K562 (cell line): ENCODE data around the gene TTC24. TPM values are rescaled to one million over a fixed set of nuclear protein-coding genes. Genes with fewer than 3 reads are reported as not detected.

Source experiments
- ATAC-seq: fragments of 200-7000 bp; cut with Tn5 transposase; 3 replicates; pipeline ENCODE4 v1.9.1; 2020; ENCODE audit warnings: moderate library complexity
- BruUV-seq: library from RNA; stranded (reverse); fragments of 400-500 nt; replicated peaks from 2 replicates; lab custom pipeline; 2021; lab: Mats Ljungman, UMichigan
- CTCF ChIA-PET: fragments of 300-600 bp; formaldehyde crosslinking; extraction: SDS; loops from one replicate; lab custom pipeline; 2021; ENCODE audit warnings: low intra/inter-chr PET ratio; lab: Yijun Ruan, JAX
- POLR2A ChIA-PET: fragments of 300-600, 350-650 bp; sonication (Branson Sonifier 250); formaldehyde crosslinking; extraction: SDS; loops from one replicate; lab custom pipeline; 2021; ENCODE audit warnings: antibody characterized with exemption, inconsistent platforms; lab: Yijun Ruan, JAX
- DNase-seq, 4 experiments: peaks; one replicate each; pipeline versions ENCODE4 v3.0.0 to v3.0.0-alpha.2; 2011 to 2018; ENCODE audit warnings: low spot score in 3 of 4, mixed read lengths in 3 of 4; ENCODE audit errors: extremely low read depth in 1 of 4
- FAIRE-seq: peaks from 2 replicates; lab custom pipeline; 2011; peaks lifted over from hg19 to GRCh38; lab: Jason Lieb, UNC
- H2AFZ ChIP-seq: 2 replicates; pipeline ENCODE4 v1.6.0; 2011; ENCODE audit warnings: low read depth, low read length, control low read depth, inconsistent platforms
- H3K27ac ChIP-seq: fragments of 200-600 bp; 3 replicates; pipeline ENCODE4 v1.8.0; 2011; ENCODE audit warnings: low read depth, mild to moderate bottlenecking, control low read depth, inconsistent platforms, low read length, moderate library complexity, mixed read lengths; ENCODE audit errors: extremely low read depth
- H3K27me3 ChIP-seq, 2 experiments: fragments of 300-600 bp in 1 of 2; 2 replicates in 1 of 2; 3 replicates in 1 of 2; pipeline versions ENCODE4 v1.6.0 to v1.8.0; 2011; ENCODE audit warnings: inconsistent platforms in 2 of 2, low read length in 2 of 2, mild to moderate bottlenecking in 1 of 2, mixed read lengths in 1 of 2, moderate library complexity in 1 of 2; ENCODE audit not compliant: control insufficient read depth in 2 of 2, insufficient read depth in 2 of 2
- H3K36me3 ChIP-seq: fragments of 300-600 bp; 3 replicates; pipeline ENCODE4 v1.8.0; 2011; ENCODE audit warnings: mild to moderate bottlenecking, low read length, inconsistent platforms; ENCODE audit not compliant: control insufficient read depth, insufficient read depth
- H3K4me1 ChIP-seq, 2 experiments: fragments of 200-600 bp in 1 of 2; replicated peaks in 1 of 2; 2 replicates in 1 of 2; 3 replicates in 1 of 2; pipeline versions ENCODE4 v1.5.1 to v1.8.0; 2011; ENCODE audit warnings: inconsistent platforms in 2 of 2, low read length in 2 of 2, mild to moderate bottlenecking in 1 of 2, mixed read lengths in 1 of 2, moderate library complexity in 1 of 2; ENCODE audit not compliant: control insufficient read depth in 2 of 2, insufficient read depth in 2 of 2
- H3K4me2 ChIP-seq: 2 replicates; pipeline ENCODE4 v1.6.1; 2011; ENCODE audit warnings: low read length, control low read depth, inconsistent platforms, mixed read lengths; ENCODE audit not compliant: insufficient read depth
- H3K4me3 ChIP-seq: fragments of 200-600 bp; sonication (generic), shearing (Covaris generic); 2 replicates; pipeline ENCODE4 v1.5.1; 2016; ENCODE audit warnings: control low read depth, inconsistent platforms
- H3K79me2 ChIP-seq: fragments of 200-600 bp; 3 replicates; pipeline ENCODE4 v1.8.0; 2011; ENCODE audit warnings: low read length, inconsistent platforms; ENCODE audit not compliant: control insufficient read depth, insufficient read depth
- H3K9ac ChIP-seq, 2 experiments: 2 replicates each; pipeline versions ENCODE4 v1.6.0 to v1.6.1; 2011; ENCODE audit warnings: low read depth in 2 of 2, low read length in 2 of 2, control low read depth in 1 of 2, inconsistent platforms in 1 of 2, mild to moderate bottlenecking in 1 of 2, mixed read lengths in 1 of 2; ENCODE audit not compliant: insufficient read depth in 1 of 2
- H3K9me1 ChIP-seq: one replicate; pipeline ENCODE4 v1.6.0; 2011; ENCODE audit warnings: inconsistent platforms, mild to moderate bottlenecking, low read length, moderate library complexity; ENCODE audit not compliant: control insufficient read depth, insufficient read depth
- H3K9me3 ChIP-seq: replicated peaks from 2 replicates; pipeline ENCODE4 v1.5.1; 2011; ENCODE audit warnings: low read depth, low read length, inconsistent platforms; ENCODE audit not compliant: control insufficient read depth, insufficient read depth
- H4K20me1 ChIP-seq: replicated peaks from 2 replicates; pipeline ENCODE4 v1.6.1; 2011; ENCODE audit warnings: low read length, inconsistent platforms, mixed read lengths; ENCODE audit not compliant: control insufficient read depth, insufficient read depth
- FOXA1 ChIP-seq: fragments of 450-650 bp; IDR thresholded peaks from 2 replicates; pipeline ENCODE4 v1.6.1; 2016; ENCODE audit warnings: mild to moderate bottlenecking, borderline replicate concordance
- JUN ChIP-seq, 2 experiments: sonication (generic) in 1 of 2; formaldehyde crosslinking in 1 of 2; IDR thresholded peaks; 2 replicates each; pipeline versions ENCODE4 v1.6.1 to v1.8.0; 2012 to 2022; ENCODE audit warnings: borderline replicate concordance in 2 of 2, mild to moderate bottlenecking in 2 of 2, improper control_type of control experiment in 1 of 2, low read depth in 1 of 2, low read length in 1 of 2, missing genetic modification reagents in 1 of 2
- RBBP5 ChIP-seq: fragments of 200-600 bp; sonication (generic); IDR thresholded peaks from 2 replicates; pipeline ENCODE4 v1.6.1; 2012; ENCODE audit warnings: borderline replicate concordance, mild to moderate bottlenecking, low read length, control low read depth, inconsistent platforms; ENCODE audit not compliant: insufficient read depth, poor library complexity, severe bottlenecking
- RBFOX2 ChIP-seq: fragments of 200-400 bp; formaldehyde crosslinking; IDR thresholded peaks from 2 replicates; pipeline ENCODE4 v1.6.1; 2017; ENCODE audit warnings: low read depth, mild to moderate bottlenecking, low read length, moderate library complexity
- SNIP1 ChIP-seq: fragments of 450-650 bp; IDR thresholded peaks from 2 replicates; pipeline ENCODE4 v1.7.1; 2017; ENCODE audit warnings: low read depth, mild to moderate bottlenecking
- TBP ChIP-seq: optimal IDR thresholded peaks from 2 replicates; pipeline ENCODE3; 2011; ENCODE audit warnings: low read depth, low read length, improper control_type of control experiment
- ZNF197 ChIP-seq: fragments of 200-800 bp; sonication (Bioruptor generic); IDR thresholded peaks from 2 replicates; pipeline ENCODE4 v1.6.1; 2016; ENCODE audit warnings: low read depth, missing genetic modification characterization, missing compliant biosample characterization
- ZNF444 ChIP-seq: fragments of 250-450 bp; sonication (Bioruptor Pico); IDR thresholded peaks from 2 replicates; pipeline ENCODE4 v1.4.0; 2020; ENCODE audit warnings: mild to moderate bottlenecking, moderate library complexity
- ZNF644 ChIP-seq: fragments of 200-800 bp; sonication (Bioruptor generic); IDR thresholded peaks from 2 replicates; pipeline ENCODE4 v1.6.1; 2016; ENCODE audit warnings: low read depth, missing genetic modification characterization, missing compliant biosample characterization
- ZNF780A ChIP-seq: fragments of 250-450 bp; sonication (Bioruptor Pico); IDR thresholded peaks from 2 replicates; pipeline ENCODE4 v1.5.0; 2021; ENCODE audit warnings: mild to moderate bottlenecking
- WGBS: fragments of 100-300 bp; shearing (Covaris generic); methylation state at CpG from one replicate; pipeline ENCODE4 v1.1.6; 2016; ENCODE audit warnings: low coverage, mixed read lengths; ENCODE audit not compliant: insufficient coverage; ENCODE audit errors: missing lambda C conversion rate; 5-methylcytosine and 5-hydroxymethylcytosine counted together
- in situ Hi-C: fragments of 300-500 bp; cut with MboI; formaldehyde crosslinking; loops from 4 replicates; pipeline ENCODE4 v1.15.0; 2018; ENCODE audit warnings: inconsistent platforms, mixed read lengths
- intact Hi-C: fragments of 100-400 bp; cut with micrococcal nuclease; formaldehyde crosslinking; loops from 2 replicates; pipeline ENCODE4 v1.14.2; 2022
- polyA plus RNA-seq, 8 experiments: library from polyadenylated mRNA; depleted of rRNA in 4 of 8; stranded (reverse) in 5 of 8; unstranded in 3 of 8; fragments of >200 nt; fragmentation: Nextera tagmentation in 2 of 8; fragmentation: Illumina TruSeq in 1 of 8; extraction: Ambion mirVana in 2 of 8; extraction: Trizol in 1 of 8; gene quantifications; 2 replicates each; pipeline versions ENCODE4 v1.2.1 to v1.2.3, GENCODE V29; 2011 to 2014; ENCODE audit warnings: inconsistent platforms in 1 of 8, missing spikeins in 1 of 8
- total RNA-seq, 7 experiments: library from RNA; depleted of rRNA in 6 of 7; stranded (reverse); fragments of >200 nt in 6 of 7; fragmentation: Illumina TruSeq in 2 of 7; extraction: Trizol in 2 of 7; gene quantifications; 2 replicates each; pipeline versions ENCODE4 v1.2.1 to v1.2.3, GENCODE V29; 2011 to 2021; ENCODE audit warnings: low replicate concordance in 1 of 7
- TF ChIP-seq, protein P1 (sequence below): fragments of 250-450 bp; sonication (Bioruptor Pico); IDR thresholded peaks from 2 replicates; pipeline ENCODE4 v1.6.1; 2021; ENCODE audit warnings: mild to moderate bottlenecking

TTC24 gene
- total and polyA plus RNA-seq, 9 of the 15 experiments (the other 6 are each of a cell fraction or from before 2014, with no cell fraction given), result not detected

DNA sequence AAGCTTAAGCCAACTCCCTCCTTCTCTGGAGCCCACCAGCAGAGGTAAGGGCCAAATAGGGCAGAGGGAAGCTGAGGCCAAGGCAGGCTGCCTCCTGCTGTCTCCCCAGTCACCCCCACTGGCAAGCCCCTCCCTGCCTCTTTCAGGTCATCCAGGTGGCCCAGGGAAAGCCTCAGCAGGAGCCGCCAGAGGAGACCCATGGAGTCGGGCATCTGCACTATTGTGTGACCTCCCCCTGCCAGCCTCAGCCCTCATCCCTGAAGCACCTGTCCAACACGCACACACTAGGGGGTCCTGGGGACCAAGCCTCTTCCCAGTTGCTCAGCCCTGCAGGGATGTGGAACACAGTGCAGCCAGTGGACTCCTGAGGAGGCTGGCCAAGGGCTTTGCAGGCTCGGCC is 6.8 kb downstream of the TTC24 start:
- peak overlapping the region in 1 of 2 experiments; percentile 53; a peak in 2 of 4 replicates for H3K9ac ChIP-seq
- no TSS peak for BruUV-seq
- 35% methylated on average over 4 of the region's 4 CpGs for WGBS
- H3K9me1 ChIP-seq, result no peaks in the 10 kb centered on the region
- no peak for ATAC-seq
- H2AFZ ChIP-seq, result no peak overlapping the region
- H3K4me1 ChIP-seq, result peaks cover 7 to 10% of the 10 kb centered on the region in 2 experiments; a peak in 4 of 5 replicates
- CTCF ChIA-PET, result interaction anchor here (4.6 kb wide), 1 partner anchor 22 kb away, joined by 77 read pairs; no protein-coding TSS in a partner anchor
- H3K4me2 ChIP-seq, result no peak overlapping the region
- H4K20me1 ChIP-seq, result no peaks in the 10 kb centered on the region
- peaks cover 2% of the 10 kb centered on the region; the same call in 2 of the 3 replicates for H3K79me2 ChIP-seq
- no peak for TF ChIP-seq RBBP5
- no peak for TF ChIP-seq FOXA1
- no peak for TF ChIP-seq ZNF444 (CRISPR knock-in tag)
- no peak for TF ChIP-seq JUN (IDR thresholded peaks at IDR 0.05; ENCODE audit: borderline replicate concordance, low read depth, low read length)
- no peak for TF ChIP-seq JUN (CRISPR knock-in tag; IDR thresholded peaks at IDR 0.05; ENCODE audit: borderline replicate concordance)
- TF ChIP-seq ZNF197 (CRISPR knock-in tag), result no peak
- TF ChIP-seq, protein P1, sequence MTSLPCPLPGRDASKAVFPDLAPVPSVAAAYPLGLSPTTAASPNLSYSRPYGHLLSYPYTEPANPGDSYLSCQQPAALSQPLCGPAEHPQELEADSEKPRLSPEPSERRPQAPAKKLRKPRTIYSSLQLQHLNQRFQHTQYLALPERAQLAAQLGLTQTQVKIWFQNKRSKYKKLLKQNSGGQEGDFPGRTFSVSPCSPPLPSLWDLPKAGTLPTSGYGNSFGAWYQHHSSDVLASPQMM (CRISPR knock-in tag), result no peak
- no peak for TF ChIP-seq ZNF780A (CRISPR knock-in tag)
- no peak for TF ChIP-seq TBP
- TF ChIP-seq ZNF644 (tag), result no peak
- no peak for TF ChIP-seq RBFOX2
- no peak for TF ChIP-seq SNIP1
- TF ChIP-seq, all 486 proteins: peak for 0
- H3K9me3 ChIP-seq, result no peaks in the 10 kb centered on the region
- H3K36me3 ChIP-seq, result no peaks in the 10 kb centered on the region
- POLR2A ChIA-PET, result interaction anchor here (1.2 kb wide), 1 partner anchor 9 kb away, joined by 4 read pairs; no protein-coding TSS in a partner anchor
- in situ Hi-C loops (no loop called here), intact Hi-C loops (no loop called here)
- no peak overlapping the region for H3K27ac ChIP-seq
- DNase-seq, result no peak
- no peak overlapping the region for H3K4me3 ChIP-seq
- no peak for FAIRE-seq
- no peaks in the 10 kb centered on the region for H3K27me3 ChIP-seq
